K562 (cell line): ENCODE results near the gene ROPN1L. TPM values are rescaled to one million over a fixed set of nuclear protein-coding genes. Genes with fewer than 3 reads are reported as not detected.

Source experiments
- ATAC-seq: fragments of 200-7000 bp; cut with Tn5 transposase; 3 replicates; pipeline ENCODE4 v1.9.1; 2020; ENCODE audit warnings: moderate library complexity
- BruUV-seq: library from RNA; stranded (reverse); fragments of 400-500 nt; replicated peaks from 2 replicates; lab custom pipeline; 2021; lab: Mats Ljungman, UMichigan
- CTCF ChIA-PET: fragments of 300-600 bp; formaldehyde crosslinking; extraction: SDS; loops from one replicate; lab custom pipeline; 2021; ENCODE audit warnings: low intra/inter-chr PET ratio; lab: Yijun Ruan, JAX
- POLR2A ChIA-PET: fragments of 300-600, 350-650 bp; sonication (Branson Sonifier 250); formaldehyde crosslinking; extraction: SDS; loops from one replicate; lab custom pipeline; 2021; ENCODE audit warnings: antibody characterized with exemption, inconsistent platforms; lab: Yijun Ruan, JAX
- DNase-seq, 4 experiments: peaks; one replicate each; pipeline versions ENCODE4 v3.0.0 to v3.0.0-alpha.2; 2011 to 2018; ENCODE audit warnings: low spot score in 3 of 4, mixed read lengths in 3 of 4; ENCODE audit errors: extremely low read depth in 1 of 4
- FAIRE-seq: peaks from 2 replicates; lab custom pipeline; 2011; peaks lifted over from hg19 to GRCh38; lab: Jason Lieb, UNC
- H2AFZ ChIP-seq: 2 replicates; pipeline ENCODE4 v1.6.0; 2011; ENCODE audit warnings: low read depth, low read length, control low read depth, inconsistent platforms
- H3K27ac ChIP-seq: fragments of 200-600 bp; 3 replicates; pipeline ENCODE4 v1.8.0; 2011; ENCODE audit warnings: low read depth, mild to moderate bottlenecking, control low read depth, inconsistent platforms, low read length, moderate library complexity, mixed read lengths; ENCODE audit errors: extremely low read depth
- H3K27me3 ChIP-seq, 2 experiments: fragments of 300-600 bp in 1 of 2; 2 replicates in 1 of 2; 3 replicates in 1 of 2; pipeline versions ENCODE4 v1.6.0 to v1.8.0; 2011; ENCODE audit warnings: inconsistent platforms in 2 of 2, low read length in 2 of 2, mild to moderate bottlenecking in 1 of 2, mixed read lengths in 1 of 2, moderate library complexity in 1 of 2; ENCODE audit not compliant: control insufficient read depth in 2 of 2, insufficient read depth in 2 of 2
- H3K36me3 ChIP-seq: fragments of 300-600 bp; 3 replicates; pipeline ENCODE4 v1.8.0; 2011; ENCODE audit warnings: mild to moderate bottlenecking, low read length, inconsistent platforms; ENCODE audit not compliant: control insufficient read depth, insufficient read depth
- H3K4me1 ChIP-seq, 2 experiments: fragments of 200-600 bp in 1 of 2; replicated peaks in 1 of 2; 2 replicates in 1 of 2; 3 replicates in 1 of 2; pipeline versions ENCODE4 v1.5.1 to v1.8.0; 2011; ENCODE audit warnings: inconsistent platforms in 2 of 2, low read length in 2 of 2, mild to moderate bottlenecking in 1 of 2, mixed read lengths in 1 of 2, moderate library complexity in 1 of 2; ENCODE audit not compliant: control insufficient read depth in 2 of 2, insufficient read depth in 2 of 2
- H3K4me2 ChIP-seq: 2 replicates; pipeline ENCODE4 v1.6.1; 2011; ENCODE audit warnings: low read length, control low read depth, inconsistent platforms, mixed read lengths; ENCODE audit not compliant: insufficient read depth
- H3K4me3 ChIP-seq: fragments of 200-600 bp; sonication (generic), shearing (Covaris generic); 2 replicates; pipeline ENCODE4 v1.5.1; 2016; ENCODE audit warnings: control low read depth, inconsistent platforms
- H3K79me2 ChIP-seq: fragments of 200-600 bp; 3 replicates; pipeline ENCODE4 v1.8.0; 2011; ENCODE audit warnings: low read length, inconsistent platforms; ENCODE audit not compliant: control insufficient read depth, insufficient read depth
- H3K9ac ChIP-seq, 2 experiments: 2 replicates each; pipeline versions ENCODE4 v1.6.0 to v1.6.1; 2011; ENCODE audit warnings: low read depth in 2 of 2, low read length in 2 of 2, control low read depth in 1 of 2, inconsistent platforms in 1 of 2, mild to moderate bottlenecking in 1 of 2, mixed read lengths in 1 of 2; ENCODE audit not compliant: insufficient read depth in 1 of 2
- H3K9me1 ChIP-seq: one replicate; pipeline ENCODE4 v1.6.0; 2011; ENCODE audit warnings: inconsistent platforms, mild to moderate bottlenecking, low read length, moderate library complexity; ENCODE audit not compliant: control insufficient read depth, insufficient read depth
- H3K9me3 ChIP-seq: replicated peaks from 2 replicates; pipeline ENCODE4 v1.5.1; 2011; ENCODE audit warnings: low read depth, low read length, inconsistent platforms; ENCODE audit not compliant: control insufficient read depth, insufficient read depth
- H4K20me1 ChIP-seq: replicated peaks from 2 replicates; pipeline ENCODE4 v1.6.1; 2011; ENCODE audit warnings: low read length, inconsistent platforms, mixed read lengths; ENCODE audit not compliant: control insufficient read depth, insufficient read depth
- ATF3 ChIP-seq, 2 experiments: fragments of 450-650 bp in 1 of 2; sonication (generic) in 1 of 2; formaldehyde crosslinking in 1 of 2; IDR thresholded peaks in 1 of 2; conservative IDR thresholded peaks in 1 of 2; 2 replicates each; pipeline versions ENCODE4 v1.6.1 to v1.8.1; 2016 to 2023; ENCODE audit warnings: mild to moderate bottlenecking in 2 of 2, moderate library complexity in 2 of 2, inconsistent platforms in 1 of 2, missing genetic modification reagents in 1 of 2
- CEBPB ChIP-seq: fragments of 450-650 bp; IDR thresholded peaks from 2 replicates; pipeline ENCODE4 v1.6.1; 2016; ENCODE audit warnings: missing genetic modification characterization, missing compliant biosample characterization
- CEBPG ChIP-seq, 3 experiments: fragments of 200-800 bp in 1 of 3; sonication (Bioruptor generic) in 1 of 3; sonication (generic) in 1 of 3; formaldehyde crosslinking in 1 of 3; IDR thresholded peaks in 2 of 3; conservative IDR thresholded peaks in 1 of 3; 2 replicates each; pipeline versions ENCODE4 v1.6.1 to v1.8.0; 2016 to 2022; ENCODE audit warnings: missing compliant biosample characterization in 2 of 3, missing genetic modification characterization in 2 of 3, mild to moderate bottlenecking in 1 of 3, missing genetic modification reagents in 1 of 3
- TRIM24 ChIP-seq, 2 experiments: fragments of 450-650 bp; IDR thresholded peaks; 2 replicates each; pipeline ENCODE4 v1.6.1; 2016
- WHSC1 ChIP-seq: IDR thresholded peaks from one replicate; pipeline ENCODE4 v1.6.1; 2012; ENCODE audit warnings: low read length, control low read depth, inconsistent platforms
- ZNF274 ChIP-seq: IDR thresholded peaks from 2 replicates; pipeline ENCODE4 v1.6.1; 2011; ENCODE audit warnings: low read depth, mild to moderate bottlenecking, low read length, moderate library complexity, borderline replicate concordance
- WGBS: fragments of 100-300 bp; shearing (Covaris generic); methylation state at CpG from one replicate; pipeline ENCODE4 v1.1.6; 2016; ENCODE audit warnings: low coverage, mixed read lengths; ENCODE audit not compliant: insufficient coverage; ENCODE audit errors: missing lambda C conversion rate; 5-methylcytosine and 5-hydroxymethylcytosine counted together
- in situ Hi-C: fragments of 300-500 bp; cut with MboI; formaldehyde crosslinking; loops from 4 replicates; pipeline ENCODE4 v1.15.0; 2018; ENCODE audit warnings: inconsistent platforms, mixed read lengths
- intact Hi-C: fragments of 100-400 bp; cut with micrococcal nuclease; formaldehyde crosslinking; loops from 2 replicates; pipeline ENCODE4 v1.14.2; 2022
- polyA plus RNA-seq, 8 experiments: library from polyadenylated mRNA; depleted of rRNA in 4 of 8; stranded (reverse) in 5 of 8; unstranded in 3 of 8; fragments of >200 nt; fragmentation: Nextera tagmentation in 2 of 8; fragmentation: Illumina TruSeq in 1 of 8; extraction: Ambion mirVana in 2 of 8; extraction: Trizol in 1 of 8; gene quantifications; 2 replicates each; pipeline versions ENCODE4 v1.2.1 to v1.2.3, GENCODE V29; 2011 to 2014; ENCODE audit warnings: inconsistent platforms in 1 of 8, missing spikeins in 1 of 8
- total RNA-seq, 7 experiments: library from RNA; depleted of rRNA in 6 of 7; stranded (reverse); fragments of >200 nt in 6 of 7; fragmentation: Illumina TruSeq in 2 of 7; extraction: Trizol in 2 of 7; gene quantifications; 2 replicates each; pipeline versions ENCODE4 v1.2.1 to v1.2.3, GENCODE V29; 2011 to 2021; ENCODE audit warnings: low replicate concordance in 1 of 7

ROPN1L gene
- total and polyA plus RNA-seq, 9 of the 15 experiments (the other 6 are each of a cell fraction or from before 2014, with no cell fraction given): 0.04 to 0.85 (median 0.24) TPM; not detected in 3

GRCh38 chr5:10469253-10470050 lies 27.8 kb downstream of the ROPN1L start:
- H3K4me2 ChIP-seq: no peak overlapping the region
- H3K9ac ChIP-seq: no peak overlapping the region
- POLR2A ChIA-PET: interaction anchor here (2.3 kb wide), 1 partner anchor 12 kb away, joined by 6 read pairs; no protein-coding TSS in a partner anchor
- BruUV-seq: no TSS peak
- no peak overlapping the region for H2AFZ ChIP-seq
- WGBS: 6% methylated on average over 8 of the region's 8 CpGs
- no peak overlapping the region for H3K4me3 ChIP-seq
- TF ChIP-seq CEBPG (CRISPR knock-in tag; IDR thresholded peaks at IDR 0.05) (peak; percentile 54; the same call in 1 of the 2 replicates), CEBPG (tag; conservative IDR thresholded peaks at IDR 0.05 in 1 of 2, IDR thresholded peaks at IDR 0.05 in 1 of 2) (peak in 1 of 2 experiments; percentile 70; a peak in 2 of 4 replicates), ATF3 (IDR thresholded peaks at IDR 0.05) (peak; percentile 73), ATF3 (CRISPR knock-in tag; conservative IDR thresholded peaks at IDR 0.05) (no peak), WHSC1 (no peak), ZNF274 (no peak), TRIM24 (IDR thresholded peaks at IDR 0.05) (peak; percentile 46 to 57; a peak in 2 of 4 replicates), CEBPB (peak; percentile 54)
- ATAC-seq: no peak
- no peak overlapping the region for H3K27ac ChIP-seq
- no peaks in the 10 kb centered on the region for H3K4me1 ChIP-seq
- no peaks in the 10 kb centered on the region for H3K9me1 ChIP-seq
- in situ Hi-C loops (loop anchor here (25.0 kb wide), 1 partner anchor 693 kb away; no protein-coding TSS in a partner anchor), intact Hi-C loops (no loop called here)
- H4K20me1 ChIP-seq: 0 out of 2 replicates have a peak, but pooled peaks cover 5% of the 10 kb centered on the region
- CTCF ChIA-PET: no interaction called here
- DNase-seq: no peak
- no peaks in the 10 kb centered on the region for H3K36me3 ChIP-seq
- FAIRE-seq: no peak
- no peaks in the 10 kb centered on the region for H3K9me3 ChIP-seq
- H3K79me2 ChIP-seq: no peaks in the 10 kb centered on the region
- H3K27me3 ChIP-seq: peaks cover 62 to 69% of the 10 kb centered on the region in 2 experiments
